ENCODE data around the gene EVX2.

Gene EVX2

GRCh38 chr2:176114120-176114929, 30.6 kb upstream of the EVX2 start:
- H3K4me1 ChIP-seq (ENCODE audit: control insufficient read depth, insufficient read depth, low read length): 0 out of 2 replicates have a peak, but pooled peaks cover 2% of the 10 kb centered on the region
- H3K27ac ChIP-seq (ENCODE audit: extremely low read depth, low read depth, low read length): no peak overlapping the region
- POLR2A ChIA-PET: interaction anchor here (1.7 kb wide), 1 partner anchor 10 kb away, joined by 6 read pairs; no protein-coding TSS in a partner anchor
- no peak for TF ChIP-seq KLF16 (tag by site-specific recombination; IDR thresholded peaks at IDR 0.05)
- no peak for TF ChIP-seq PRDM2 (tag by site-specific recombination; IDR thresholded peaks at IDR 0.05; ENCODE audit: borderline replicate concordance)
- no peak for TF ChIP-seq ZNF830 (tag by site-specific recombination; IDR thresholded peaks at IDR 0.05; ENCODE audit: low read depth)
- TF ChIP-seq ZNF211 (tag by site-specific recombination; IDR thresholded peaks at IDR 0.05; ENCODE audit: low read depth): no peak
- no peak for TF ChIP-seq KLF17 (tag by site-specific recombination; IDR thresholded peaks at IDR 0.05)
- no peak for TF ChIP-seq SCRT1 (tag by site-specific recombination; IDR thresholded peaks at IDR 0.05; ENCODE audit: borderline replicate concordance)
- TF ChIP-seq PRDM1 (tag by site-specific recombination; IDR thresholded peaks at IDR 0.05): no peak
- TF ChIP-seq ZFHX2 (tag by site-specific recombination; conservative IDR thresholded peaks at IDR 0.05): no peak
- TF ChIP-seq KLF9 (tag by site-specific recombination; IDR thresholded peaks at IDR 0.05; ENCODE audit: low read depth): no peak
- no peak for TF ChIP-seq ATF2 (tag by site-specific recombination; IDR thresholded peaks at IDR 0.05; ENCODE audit: low read depth)
- no peak for TF ChIP-seq ZNF16 (tag by site-specific recombination; IDR thresholded peaks at IDR 0.05; ENCODE audit: low read depth)
- no peak for TF ChIP-seq ZNF148 (tag by site-specific recombination; IDR thresholded peaks at IDR 0.05; ENCODE audit: borderline replicate concordance)
- TF ChIP-seq ZNF426 (tag by site-specific recombination; IDR thresholded peaks at IDR 0.05): no peak
- H3K36me3 ChIP-seq (ENCODE audit: control insufficient read depth in 2 of 2, insufficient read depth in 1 of 2, low read length in 2 of 2): peaks cover 21 to 99% of the 10 kb centered on the region in 2 experiments; a peak in 2 of 3 replicates
- H3K9me3 ChIP-seq (ENCODE audit: control insufficient read depth, insufficient read depth, low read depth, low read length): no peaks in the 10 kb centered on the region
- H3K4me3 ChIP-seq (ENCODE audit: low read depth, low read length): no peak overlapping the region
- CTCF ChIA-PET: interaction anchor here (0.7 to 2.2 kb wide), 2 partner anchors 12 to 503 kb away, joined by 4 to 8 read pairs; no protein-coding TSS in a partner anchor
